HepG2 (cell line): ENCODE measurements around the gene TEAD4. TPM values are rescaled to one million over a fixed set of nuclear protein-coding genes. Genes with fewer than 3 reads are reported as not detected.

ENCODE experiments used
- ATAC-seq: fragments of 200-7000 bp; cut with Tn5 transposase; 3 replicates; pipeline ENCODE4 v1.9.1; 2020; ENCODE audit warnings: mild to moderate bottlenecking, moderate library complexity
- BruUV-seq: library from RNA; stranded (reverse); fragments of 400-500 nt; replicated peaks from 2 replicates; lab custom pipeline; 2021; lab: Mats Ljungman, UMichigan
- CTCF ChIA-PET: fragments of 300-600 bp; formaldehyde crosslinking; extraction: SDS; loops from one replicate; lab custom pipeline; 2021; ENCODE audit warnings: low total read pairs, inconsistent platforms, low intra/inter-chr PET ratio; lab: Yijun Ruan, JAX
- POLR2A ChIA-PET: fragments of 350-600 bp; sonication (Branson Sonifier 250); formaldehyde crosslinking; loops from one replicate; lab custom pipeline; 2020; ENCODE audit warnings: antibody characterized with exemption, inconsistent platforms; lab: Yijun Ruan, JAX
- DNase-seq: peaks from one replicate; pipeline ENCODE4 v3.0.0-alpha.2; 2015; ENCODE audit warnings: low spot score
- FAIRE-seq: peaks from 3 replicates; lab custom pipeline; 2011; peaks lifted over from hg19 to GRCh38; lab: Jason Lieb, UNC
- H2AFZ ChIP-seq: one replicate; pipeline ENCODE4 v1.6.1; 2011; ENCODE audit warnings: low read length, inconsistent platforms
- H3K27ac ChIP-seq: fragments of 300-600 bp; 3 replicates; pipeline ENCODE4 v1.8.0; 2011; ENCODE audit warnings: mixed run types, mild to moderate bottlenecking, mixed read lengths, low read length, inconsistent platforms; ENCODE audit not compliant: insufficient read depth; ENCODE audit errors: extremely low read length
- H3K27me3 ChIP-seq, 2 experiments: fragments of 200-600 bp in 1 of 2; 2 replicates in 1 of 2; 3 replicates in 1 of 2; pipeline versions ENCODE4 v1.6.0 to v1.8.0; 2011; ENCODE audit warnings: low read length in 2 of 2, mild to moderate bottlenecking in 2 of 2, moderate library complexity in 2 of 2, inconsistent platforms in 1 of 2; ENCODE audit not compliant: insufficient read depth in 2 of 2, control insufficient read depth in 1 of 2
- H3K36me3 ChIP-seq, 2 experiments: fragments of 200-600 bp in 1 of 2; replicated peaks in 1 of 2; 2 replicates in 1 of 2; 3 replicates in 1 of 2; pipeline versions ENCODE4 v1.5.1 to v1.8.0; 2011; ENCODE audit warnings: low read length in 2 of 2, inconsistent platforms in 1 of 2; ENCODE audit not compliant: insufficient read depth in 2 of 2, control insufficient read depth in 1 of 2
- H3K4me1 ChIP-seq: 2 replicates; pipeline ENCODE4 v1.5.1; 2012; ENCODE audit warnings: low read length, inconsistent platforms; ENCODE audit not compliant: insufficient read depth
- H3K4me2 ChIP-seq: 2 replicates; pipeline ENCODE4 v1.6.0; 2011; ENCODE audit warnings: low read depth, low read length, inconsistent platforms
- H3K4me3 ChIP-seq, 3 experiments: fragments of 200-600 bp in 1 of 3; sonication (generic), shearing (Covaris generic) in 1 of 3; replicated peaks in 1 of 3; 2 replicates each; pipeline ENCODE4 v1.5.1; 2011 to 2016; ENCODE audit warnings: low read length in 3 of 3, inconsistent platforms in 2 of 3, low read depth in 2 of 3, mild to moderate bottlenecking in 2 of 3, control low read depth in 1 of 3, mixed read lengths in 1 of 3; ENCODE audit not compliant: insufficient read depth in 1 of 3
- H3K79me2 ChIP-seq: one replicate; pipeline ENCODE4 v1.6.1; 2011; ENCODE audit warnings: low read length, inconsistent platforms; ENCODE audit not compliant: insufficient read depth
- H3K9ac ChIP-seq: 2 replicates; pipeline ENCODE4 v1.6.0; 2011; ENCODE audit warnings: mild to moderate bottlenecking, low read depth, low read length, inconsistent platforms; ENCODE audit not compliant: insufficient read depth
- H3K9me3 ChIP-seq: 2 replicates; pipeline ENCODE4 v1.5.1; 2012; ENCODE audit warnings: mild to moderate bottlenecking, low read length
- H4K20me1 ChIP-seq: 2 replicates; pipeline ENCODE4 v1.6.0; 2011; ENCODE audit warnings: inconsistent platforms, mild to moderate bottlenecking, low read length, moderate library complexity; ENCODE audit not compliant: insufficient read depth
- MAF1 ChIP-seq: sonication (generic); formaldehyde crosslinking; IDR thresholded peaks from 2 replicates; pipeline ENCODE4 v1.5.0; 2020; ENCODE audit warnings: missing genetic modification reagents, borderline replicate concordance
- PRDM10 ChIP-seq: sonication (generic); formaldehyde crosslinking; IDR thresholded peaks from 2 replicates; pipeline ENCODE4 v1.4.0; 2020; ENCODE audit warnings: low read depth, missing genetic modification reagents
- TCF12 ChIP-seq, 2 experiments: fragments of 450-650 bp in 1 of 2; sonication (generic) in 1 of 2; formaldehyde crosslinking in 1 of 2; IDR thresholded peaks; 2 replicates each; pipeline versions ENCODE4 v1.6.1 to v1.8.0; 2017 to 2022; ENCODE audit warnings: antibody characterized with exemption in 1 of 2, mild to moderate bottlenecking in 1 of 2, missing genetic modification reagents in 1 of 2, moderate library complexity in 1 of 2
- ZNF788 ChIP-seq: sonication (generic); formaldehyde crosslinking; IDR thresholded peaks from 2 replicates; pipeline ENCODE4 v1.5.0; 2020; ENCODE audit warnings: mild to moderate bottlenecking, missing genetic modification reagents, borderline replicate concordance
- WGBS: methylation state at CpG from one replicate; pipeline ENCODE4 v1.1.6; 2017; ENCODE audit warnings: low lambda C conversion rate; 5-methylcytosine and 5-hydroxymethylcytosine counted together
- in situ Hi-C: cut with HindIII; loops from 2 replicates; pipeline ENCODE4 v1.10.0; 2017; ENCODE audit warnings: low pct_unique_long_range_greater_than_20kb; ENCODE audit not compliant: extremely low pct_ligation_motif_present
- intact Hi-C: fragments of 100-400 bp; cut with micrococcal nuclease; formaldehyde crosslinking; loops from one replicate; pipeline ENCODE4 v1.10.0; 2022; ENCODE audit not compliant: unreplicated experiment
- polyA plus RNA-seq, 8 experiments: library from polyadenylated mRNA; depleted of rRNA in 3 of 8; stranded (reverse) in 7 of 8; unstranded in 1 of 8; fragments of >200 nt; fragmentation: Illumina TruSeq in 4 of 8; extraction: Trizol in 4 of 8; gene quantifications; 2 replicates each; pipeline versions ENCODE4 v1.2.1 to v1.2.3, GENCODE V29; 2011 to 2016; ENCODE audit warnings: low read depth in 4 of 8, missing spikeins in 1 of 8, mixed read lengths in 1 of 8; ENCODE audit not compliant: insufficient read depth in 1 of 8
- total RNA-seq, 5 experiments: library from RNA; depleted of rRNA; stranded (reverse); fragments of >200 nt; fragmentation: Illumina TruSeq; extraction: Trizol; gene quantifications; 2 replicates each; pipeline ENCODE4 v1.2.3, GENCODE V29; 2016; ENCODE audit warnings: low read depth in 1 of 5
- TF ChIP-seq, protein P1 (sequence below), 2 experiments: fragments of 450-650 bp in 1 of 2; sonication (generic) in 1 of 2; formaldehyde crosslinking in 1 of 2; IDR thresholded peaks; 2 replicates each; pipeline versions ENCODE4 v1.6.1 to v1.8.0; 2016 to 2022; ENCODE audit warnings: antibody characterized with exemption in 1 of 2, mild to moderate bottlenecking in 1 of 2, missing genetic modification reagents in 1 of 2
- TF ChIP-seq, protein P2 (sequence below): sonication (generic); formaldehyde crosslinking; IDR thresholded peaks from 2 replicates; pipeline ENCODE4 v1.4.0; 2020; ENCODE audit warnings: missing genetic modification reagents

TEAD4 gene
- total and polyA plus RNA-seq, 2 of the 13 experiments (the other 11 are each of a cell fraction or from before 2014, with no cell fraction given), result 45.0 to 69.4 TPM

DNA sequence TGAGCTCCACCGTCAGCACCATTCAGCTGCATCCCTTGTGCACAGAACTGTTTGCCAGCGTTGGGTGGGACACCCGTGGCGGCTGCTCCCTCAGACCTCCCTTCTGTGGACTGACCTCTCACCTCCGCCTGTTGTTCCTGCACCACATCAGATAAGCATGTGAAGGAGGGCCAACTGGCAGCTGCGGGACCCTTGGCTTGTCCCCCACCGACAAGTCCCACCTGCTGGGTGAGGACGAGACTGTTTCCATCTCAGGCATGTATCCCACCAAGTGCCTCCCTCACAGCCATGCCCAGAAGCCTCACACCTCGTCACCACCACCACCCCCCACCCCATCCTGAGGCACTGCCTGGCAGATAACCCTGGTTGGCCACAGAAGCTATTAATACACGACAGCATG, 18.6 kb upstream of the TEAD4 start:
- no peaks in the 10 kb centered on the region for H3K9me3 ChIP-seq
- in situ Hi-C loops (no loop called here), intact Hi-C loops (no loop called here)
- no peak overlapping the region for H3K27ac ChIP-seq
- no peaks in the 10 kb centered on the region for H4K20me1 ChIP-seq
- H3K27me3 ChIP-seq, result no peaks in the 10 kb centered on the region
- CTCF ChIA-PET, result no interaction called here
- H3K4me2 ChIP-seq, result no peak overlapping the region
- H3K4me1 ChIP-seq, result peaks cover 20% of the 10 kb centered on the region
- H3K9ac ChIP-seq, result no peak overlapping the region
- ATAC-seq, result no peak
- no peak for DNase-seq
- FAIRE-seq, result no peak
- BruUV-seq, result no TSS peak
- no peak overlapping the region for H3K4me3 ChIP-seq
- 86% methylated on average over 7 of the region's 10 CpGs for WGBS
- POLR2A ChIA-PET, result no interaction called here
- H3K79me2 ChIP-seq, result no peaks in the 10 kb centered on the region
- H2AFZ ChIP-seq, result no peak overlapping the region
- peaks cover 6 to 12% of the 10 kb centered on the region in 2 experiments; a peak in 3 of 5 replicates for H3K36me3 ChIP-seq
- TF ChIP-seq PRDM10 (CRISPR knock-in tag) (no peak), MAF1 (CRISPR knock-in tag) (no peak), TCF12 (IDR thresholded peaks at IDR 0.05) (no peak), TCF12 (CRISPR knock-in tag; IDR thresholded peaks at IDR 0.05) (no peak), ZNF788 (CRISPR knock-in tag) (no peak)
- TF ChIP-seq, protein P1, sequence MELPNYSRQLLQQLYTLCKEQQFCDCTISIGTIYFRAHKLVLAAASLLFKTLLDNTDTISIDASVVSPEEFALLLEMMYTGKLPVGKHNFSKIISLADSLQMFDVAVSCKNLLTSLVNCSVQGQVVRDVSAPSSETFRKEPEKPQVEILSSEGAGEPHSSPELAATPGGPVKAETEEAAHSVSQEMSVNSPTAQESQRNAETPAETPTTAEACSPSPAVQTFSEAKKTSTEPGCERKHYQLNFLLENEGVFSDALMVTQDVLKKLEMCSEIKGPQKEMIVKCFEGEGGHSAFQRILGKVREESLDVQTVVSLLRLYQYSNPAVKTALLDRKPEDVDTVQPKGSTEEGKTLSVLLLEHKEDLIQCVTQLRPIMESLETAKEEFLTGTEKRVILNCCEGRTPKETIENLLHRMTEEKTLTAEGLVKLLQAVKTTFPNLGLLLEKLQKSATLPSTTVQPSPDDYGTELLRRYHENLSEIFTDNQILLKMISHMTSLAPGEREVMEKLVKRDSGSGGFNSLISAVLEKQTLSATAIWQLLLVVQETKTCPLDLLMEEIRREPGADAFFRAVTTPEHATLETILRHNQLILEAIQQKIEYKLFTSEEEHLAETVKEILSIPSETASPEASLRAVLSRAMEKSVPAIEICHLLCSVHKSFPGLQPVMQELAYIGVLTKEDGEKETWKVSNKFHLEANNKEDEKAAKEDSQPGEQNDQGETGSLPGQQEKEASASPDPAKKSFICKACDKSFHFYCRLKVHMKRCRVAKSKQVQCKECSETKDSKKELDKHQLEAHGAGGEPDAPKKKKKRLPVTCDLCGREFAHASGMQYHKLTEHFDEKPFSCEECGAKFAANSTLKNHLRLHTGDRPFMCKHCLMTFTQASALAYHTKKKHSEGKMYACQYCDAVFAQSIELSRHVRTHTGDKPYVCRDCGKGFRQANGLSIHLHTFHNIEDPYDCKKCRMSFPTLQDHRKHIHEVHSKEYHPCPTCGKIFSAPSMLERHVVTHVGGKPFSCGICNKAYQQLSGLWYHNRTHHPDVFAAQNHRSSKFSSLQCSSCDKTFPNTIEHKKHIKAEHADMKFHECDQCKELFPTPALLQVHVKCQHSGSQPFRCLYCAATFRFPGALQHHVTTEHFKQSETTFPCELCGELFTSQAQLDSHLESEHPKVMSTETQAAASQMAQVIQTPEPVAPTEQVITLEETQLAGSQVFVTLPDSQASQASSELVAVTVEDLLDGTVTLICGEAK (IDR thresholded peaks at IDR 0.05), result no peak
- TF ChIP-seq, protein P1 (CRISPR knock-in tag; IDR thresholded peaks at IDR 0.05), result no peak
- TF ChIP-seq, protein P2, sequence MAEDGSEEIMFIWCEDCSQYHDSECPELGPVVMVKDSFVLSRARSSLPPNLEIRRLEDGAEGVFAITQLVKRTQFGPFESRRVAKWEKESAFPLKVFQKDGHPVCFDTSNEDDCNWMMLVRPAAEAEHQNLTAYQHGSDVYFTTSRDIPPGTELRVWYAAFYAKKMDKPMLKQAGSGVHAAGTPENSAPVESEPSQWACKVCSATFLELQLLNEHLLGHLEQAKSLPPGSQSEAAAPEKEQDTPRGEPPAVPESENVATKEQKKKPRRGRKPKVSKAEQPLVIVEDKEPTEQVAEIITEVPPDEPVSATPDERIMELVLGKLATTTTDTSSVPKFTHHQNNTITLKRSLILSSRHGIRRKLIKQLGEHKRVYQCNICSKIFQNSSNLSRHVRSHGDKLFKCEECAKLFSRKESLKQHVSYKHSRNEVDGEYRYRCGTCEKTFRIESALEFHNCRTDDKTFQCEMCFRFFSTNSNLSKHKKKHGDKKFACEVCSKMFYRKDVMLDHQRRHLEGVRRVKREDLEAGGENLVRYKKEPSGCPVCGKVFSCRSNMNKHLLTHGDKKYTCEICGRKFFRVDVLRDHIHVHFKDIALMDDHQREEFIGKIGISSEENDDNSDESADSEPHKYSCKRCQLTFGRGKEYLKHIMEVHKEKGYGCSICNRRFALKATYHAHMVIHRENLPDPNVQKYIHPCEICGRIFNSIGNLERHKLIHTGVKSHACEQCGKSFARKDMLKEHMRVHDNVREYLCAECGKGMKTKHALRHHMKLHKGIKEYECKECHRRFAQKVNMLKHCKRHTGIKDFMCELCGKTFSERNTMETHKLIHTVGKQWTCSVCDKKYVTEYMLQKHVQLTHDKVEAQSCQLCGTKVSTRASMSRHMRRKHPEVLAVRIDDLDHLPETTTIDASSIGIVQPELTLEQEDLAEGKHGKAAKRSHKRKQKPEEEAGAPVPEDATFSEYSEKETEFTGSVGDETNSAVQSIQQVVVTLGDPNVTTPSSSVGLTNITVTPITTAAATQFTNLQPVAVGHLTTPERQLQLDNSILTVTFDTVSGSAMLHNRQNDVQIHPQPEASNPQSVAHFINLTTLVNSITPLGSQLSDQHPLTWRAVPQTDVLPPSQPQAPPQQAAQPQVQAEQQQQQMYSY (CRISPR knock-in tag), result no peak
